NCI-H524 (cell line): Measurements from ENCODE around the gene FAXDC2.
"Not testable (repeated sequence)": the region's sequence is repeated elsewhere in the genome, so short reads cannot be mapped to it uniquely, and the experiment has no call there.

Source experiments
- DNase-seq, 2 experiments: peaks; one replicate each; lab custom pipeline; 2025; lab: John Stamatoyannopoulos, UW

FAXDC2 gene

DNA sequence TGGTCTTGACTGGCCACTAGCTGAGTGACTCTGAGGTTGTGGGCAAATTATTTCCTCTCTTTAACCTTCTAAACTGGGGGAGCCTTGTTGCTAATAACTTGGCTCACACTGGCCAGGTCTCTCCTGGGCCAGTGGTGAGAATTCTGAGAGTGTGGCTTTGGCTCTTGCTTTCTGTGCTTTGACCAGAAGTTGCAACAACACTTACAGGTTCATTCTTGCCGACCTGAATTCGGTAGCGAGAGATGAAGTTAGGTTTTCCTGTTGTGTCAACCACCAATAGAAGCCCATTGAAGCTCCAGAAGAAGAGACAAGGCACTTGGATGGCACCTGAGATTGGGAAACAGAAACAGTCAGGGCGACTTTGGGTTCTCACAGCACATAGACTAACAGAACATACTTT, 19.8 kb downstream of the FAXDC2 start:
- DNase-seq, result no peak

DNA sequence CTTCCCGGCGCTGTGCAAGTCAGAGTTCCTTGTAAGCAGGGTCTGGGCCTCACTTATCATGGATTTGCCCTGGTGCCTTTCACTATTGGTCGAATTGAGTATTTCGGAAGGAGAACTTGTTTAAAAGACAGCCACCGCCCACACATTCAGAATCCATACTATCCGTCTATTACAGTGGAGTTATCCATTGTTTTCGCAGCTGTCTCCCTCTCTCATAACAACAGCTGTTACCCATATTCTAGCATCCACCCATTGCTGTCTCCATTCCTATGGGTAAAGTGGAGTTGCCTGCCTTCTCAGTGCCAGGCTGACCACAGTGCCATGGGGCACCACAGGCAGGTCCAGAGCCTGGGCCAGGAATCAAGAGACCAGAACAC, 20.2 kb downstream of the FAXDC2 start:
- DNase-seq, result no peak

DNA sequence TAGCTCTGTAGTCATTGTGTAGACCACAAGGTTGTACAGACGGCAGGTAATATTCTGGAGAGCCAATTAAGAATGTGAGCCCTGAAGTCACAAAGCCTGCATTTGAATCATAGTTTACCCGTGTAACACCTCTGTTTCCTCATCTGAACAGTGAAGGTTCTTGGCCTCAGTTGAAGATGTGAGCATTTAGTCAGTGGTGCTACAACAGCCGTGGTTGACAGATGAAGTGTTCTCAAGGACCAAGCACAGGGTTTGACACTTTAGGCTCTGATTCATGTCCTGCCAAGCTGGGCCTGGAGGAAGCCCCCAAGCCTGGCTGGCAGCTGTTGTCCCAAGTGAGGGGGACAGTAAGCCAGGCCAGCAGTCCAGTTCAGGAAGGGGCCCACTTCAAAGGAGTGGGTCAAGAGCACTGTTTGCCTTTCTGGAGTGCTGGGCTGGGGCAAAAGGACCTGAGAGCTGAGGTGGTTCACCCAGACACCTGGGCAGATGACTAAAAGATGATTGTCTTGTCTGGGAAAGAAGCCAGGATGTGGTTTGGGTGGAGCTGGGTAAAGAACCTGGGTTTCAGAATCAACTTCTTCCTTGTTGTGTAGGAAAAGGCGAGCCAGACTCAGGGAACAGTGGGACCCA, 20.7 kb downstream of the FAXDC2 start:
- DNase-seq, result no peak

DNA sequence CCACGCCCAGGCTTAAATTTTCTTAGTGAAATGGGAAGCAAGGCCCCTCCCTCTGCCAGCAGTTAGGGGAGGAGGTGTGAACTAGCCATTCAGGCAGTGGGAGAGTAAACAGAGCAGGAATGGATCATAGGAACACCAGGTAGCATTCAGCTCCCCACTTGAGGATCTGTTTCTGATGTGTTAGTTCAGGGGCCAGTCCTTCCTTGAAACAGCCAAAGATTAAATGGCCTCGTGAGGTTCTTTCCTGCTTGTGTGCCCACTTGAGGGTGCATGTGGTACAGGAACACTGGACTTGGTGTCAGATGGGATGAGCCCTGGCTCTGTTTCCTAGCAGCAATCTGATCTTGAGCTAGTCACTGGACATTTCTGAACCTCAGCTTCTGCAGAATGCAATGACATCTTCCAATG, 21.2 kb downstream of the FAXDC2 start:
- no peak for DNase-seq

DNA sequence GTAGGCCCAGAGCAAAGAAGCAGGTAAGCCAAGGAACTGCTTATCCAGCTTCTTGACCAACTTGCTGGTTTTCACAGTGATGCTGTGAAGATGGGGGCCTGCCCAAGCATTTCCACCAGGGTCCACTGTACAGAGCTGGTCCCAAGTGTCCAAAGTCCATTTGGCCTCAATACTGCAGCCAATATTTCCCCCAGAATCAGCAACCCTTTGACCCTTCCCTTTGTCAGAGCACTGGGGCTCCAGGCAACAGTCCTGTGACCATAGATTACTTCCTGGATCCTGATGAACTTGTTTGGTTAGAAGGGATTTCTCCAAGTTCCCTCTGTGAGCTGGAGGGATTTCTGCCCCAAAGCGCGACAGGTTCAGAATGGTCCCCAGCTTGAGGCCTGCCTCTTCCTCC, 26.3 kb downstream of the FAXDC2 start:
- DNase-seq, result no peak

DNA sequence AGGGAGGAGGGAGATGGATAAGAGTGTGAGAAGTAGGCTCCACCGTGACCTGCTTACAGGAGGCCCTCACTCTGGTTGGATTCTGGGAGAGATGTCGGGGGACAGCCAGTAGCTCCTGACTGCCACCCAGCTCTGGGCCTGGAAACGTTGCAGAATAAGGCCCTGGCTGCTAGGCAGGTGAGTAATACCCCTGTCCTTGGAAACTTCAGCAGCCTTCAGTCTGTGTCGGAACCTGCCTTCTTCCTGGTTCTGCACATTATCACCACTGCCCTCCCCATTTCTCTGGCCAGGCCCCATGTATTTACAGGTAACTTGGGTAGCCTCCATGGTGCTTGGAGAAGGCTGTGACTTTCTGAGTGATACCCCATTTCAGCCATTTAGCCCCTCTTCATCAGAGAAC, 26.8 kb downstream of the FAXDC2 start:
- DNase-seq, result no peak

DNA sequence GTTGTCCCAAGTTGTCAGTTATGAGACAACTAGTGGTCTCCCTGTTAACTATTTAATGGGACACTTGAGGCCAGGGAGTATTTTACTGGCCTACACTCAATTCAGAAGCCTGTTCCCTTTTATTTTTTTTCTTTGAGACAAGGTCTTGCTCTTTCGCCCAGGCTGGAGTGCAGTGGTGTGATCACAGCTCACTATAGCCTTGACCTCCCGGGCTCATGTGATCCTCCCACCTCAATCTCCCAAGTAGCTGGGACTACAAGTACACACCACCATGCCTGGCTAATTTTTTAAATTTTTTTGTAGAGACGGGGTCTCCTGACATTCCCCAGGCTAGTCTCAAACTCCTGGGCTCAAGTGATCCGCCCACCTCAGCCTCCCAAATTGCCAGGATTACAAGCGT, 27.5 kb downstream of the FAXDC2 start:
- DNase-seq, result not testable (repeated sequence)

DNA sequence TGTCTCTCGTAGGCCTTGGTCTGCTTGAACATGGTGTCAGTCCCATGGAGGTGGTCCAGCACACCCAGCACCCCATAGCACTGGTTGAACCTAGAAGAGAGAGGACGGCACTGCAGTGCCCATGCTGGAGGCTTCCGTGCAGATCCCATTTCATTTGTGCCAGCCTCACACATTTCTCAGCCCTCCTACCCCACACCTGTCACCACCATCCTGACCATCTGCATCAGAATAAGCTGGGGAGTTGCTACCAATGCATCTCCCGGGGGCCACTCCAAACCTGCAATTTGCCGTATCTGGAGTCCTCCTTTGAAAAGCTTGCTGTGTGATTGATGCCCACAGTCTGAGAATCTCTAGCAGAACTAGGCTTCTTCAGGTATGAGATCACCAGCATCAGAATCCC, 30.0 kb downstream of the FAXDC2 start:
- no peak for DNase-seq

DNA sequence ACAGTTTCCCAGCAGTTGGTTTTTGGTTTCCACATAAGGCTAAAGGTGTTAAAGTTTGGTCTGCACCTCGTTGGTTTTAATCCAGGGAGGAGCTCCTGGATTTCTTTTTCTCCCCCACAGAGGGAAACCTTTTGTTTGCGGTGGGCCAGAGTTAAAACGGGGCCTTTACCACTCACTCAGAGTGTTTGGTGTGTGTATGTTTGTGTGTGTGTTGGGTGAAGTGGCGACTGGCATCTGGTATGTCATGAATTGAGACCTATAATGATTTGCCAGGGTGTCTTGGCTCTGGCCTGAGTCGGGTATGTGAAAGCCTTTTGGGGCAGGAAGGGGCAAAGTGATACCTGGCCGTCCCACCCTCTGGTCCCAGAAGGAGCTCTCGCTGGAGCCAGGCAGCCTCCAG, 30.9 kb downstream of the FAXDC2 start:
- DNase-seq, result no peak

DNA sequence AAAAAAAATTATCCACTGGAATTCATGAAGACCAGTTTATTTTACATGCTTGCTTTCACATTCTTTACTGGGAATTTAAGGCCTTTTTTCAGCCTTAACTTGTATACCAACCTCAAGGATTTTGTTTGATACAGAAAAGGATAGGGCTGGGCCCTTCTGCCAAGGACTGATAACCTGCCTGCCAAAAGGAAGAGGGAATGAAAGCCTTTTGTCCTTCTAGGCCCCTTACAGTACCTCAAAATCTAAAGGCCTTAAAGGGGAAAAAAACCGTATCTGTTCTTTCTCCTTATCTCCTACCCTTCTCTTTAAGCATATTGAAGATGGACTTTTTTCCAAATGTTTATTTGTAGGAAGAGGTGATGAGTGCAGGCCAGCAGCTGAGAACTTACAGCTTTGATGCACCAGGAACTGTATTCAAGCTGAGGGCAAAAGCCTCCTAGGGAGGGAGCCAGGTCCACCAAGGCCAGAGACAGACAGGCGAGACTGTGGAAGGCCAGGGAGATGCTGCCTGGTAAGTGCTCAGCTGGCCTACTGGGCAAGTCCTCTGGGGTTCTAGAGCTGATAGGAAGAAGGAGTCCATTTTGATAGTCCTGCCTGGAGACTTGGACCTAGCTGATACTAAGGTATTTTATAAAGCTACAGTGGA, 31.8 kb downstream of the FAXDC2 start:
- DNase-seq, result no peak

DNA sequence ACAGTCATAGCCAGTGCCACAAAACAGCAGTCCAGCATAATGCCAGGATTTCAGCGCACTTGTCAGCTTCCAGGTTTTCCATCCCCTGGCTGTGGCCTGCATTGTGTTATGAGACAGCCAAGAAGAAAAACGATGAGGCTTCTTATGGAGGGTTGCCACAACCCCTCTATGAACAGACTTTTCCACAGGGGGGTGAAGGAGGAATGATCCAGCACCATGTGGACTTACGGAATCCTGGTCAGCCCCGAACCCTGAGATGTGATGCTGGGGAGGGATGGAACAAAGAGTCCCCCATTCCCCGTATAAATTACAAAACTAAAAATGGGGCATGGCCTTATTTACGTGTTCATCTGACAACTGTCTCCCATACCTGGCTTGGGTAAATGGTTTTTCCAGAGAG, 32.6 kb downstream of the FAXDC2 start:
- no peak for DNase-seq

DNA sequence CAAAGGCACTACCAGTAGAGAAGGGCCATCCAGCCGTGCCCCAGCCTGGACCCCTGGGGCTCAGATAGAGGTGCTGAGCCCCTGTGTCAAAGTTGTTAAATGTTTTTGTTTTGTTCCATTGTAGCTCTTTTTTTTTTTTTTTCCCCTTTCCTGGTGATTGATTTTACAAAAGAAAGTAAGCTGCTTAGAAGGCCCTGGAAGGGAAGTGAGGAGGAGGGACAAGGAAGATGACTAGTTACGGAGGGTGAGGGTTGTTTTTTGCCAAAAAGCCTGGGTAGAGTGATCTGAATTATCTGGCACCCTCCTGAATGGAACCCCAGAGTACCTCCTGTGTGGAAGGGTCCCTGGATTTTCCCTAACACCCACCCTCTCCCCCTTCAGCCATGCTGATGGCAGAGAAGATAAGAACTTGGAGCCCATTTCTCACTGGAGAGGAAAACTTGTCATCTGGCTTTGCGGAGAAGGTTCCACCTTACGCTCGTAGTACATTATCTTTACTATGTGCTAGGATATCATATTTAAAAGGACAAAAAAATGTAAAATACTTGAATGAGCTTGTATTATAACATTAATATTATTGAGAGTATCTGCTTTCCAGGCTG, 33.4 kb downstream of the FAXDC2 start:
- DNase-seq, result no peak

DNA sequence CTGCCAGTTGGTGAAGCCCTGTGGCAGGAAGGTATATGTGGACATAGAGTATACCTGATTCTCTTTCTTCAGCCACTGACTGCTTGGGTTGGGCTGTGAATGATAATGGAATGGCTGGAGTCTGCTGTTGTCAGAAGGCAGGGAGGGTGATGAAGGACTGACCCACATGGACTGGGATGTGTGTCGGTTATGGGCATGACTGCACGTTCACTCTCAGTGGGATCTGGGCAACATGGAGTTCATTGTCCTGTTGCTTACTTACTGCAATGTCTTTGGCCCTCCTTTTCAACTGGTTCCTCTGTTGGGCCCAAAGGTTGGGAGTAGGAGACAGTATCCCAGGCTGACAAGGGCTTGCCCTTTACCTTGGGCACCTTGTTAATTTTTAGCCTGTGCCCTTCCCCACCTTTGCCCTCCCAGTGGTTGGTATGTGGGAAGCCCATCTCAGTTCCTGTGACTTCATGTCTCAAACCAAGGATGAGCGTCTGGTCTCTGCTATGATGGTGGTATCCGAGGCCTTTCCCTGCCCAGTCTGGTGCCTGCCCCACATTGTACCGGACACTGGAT, 34.6 kb downstream of the FAXDC2 start:
- DNase-seq, result no peak

DNA sequence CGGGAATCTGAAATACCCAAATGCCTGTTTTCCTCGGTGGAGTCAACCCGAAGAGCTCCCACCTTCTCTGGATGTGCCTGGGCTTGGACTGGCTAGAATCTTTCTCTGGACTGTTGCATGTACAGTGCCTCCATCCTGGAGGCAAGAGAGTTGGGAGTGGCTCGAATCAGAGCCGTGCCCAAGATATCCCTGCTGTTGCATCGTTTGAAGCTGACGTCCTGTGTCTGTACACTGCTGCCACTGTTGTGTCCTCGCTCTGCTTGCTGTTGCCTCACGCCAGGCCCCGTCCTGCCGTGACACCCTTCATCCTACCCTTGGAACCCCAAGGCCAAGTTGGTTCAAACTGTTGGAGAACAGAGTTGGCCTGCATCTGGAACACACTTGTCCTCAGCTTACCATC, 35.4 kb downstream of the FAXDC2 start:
- DNase-seq, result no peak

DNA sequence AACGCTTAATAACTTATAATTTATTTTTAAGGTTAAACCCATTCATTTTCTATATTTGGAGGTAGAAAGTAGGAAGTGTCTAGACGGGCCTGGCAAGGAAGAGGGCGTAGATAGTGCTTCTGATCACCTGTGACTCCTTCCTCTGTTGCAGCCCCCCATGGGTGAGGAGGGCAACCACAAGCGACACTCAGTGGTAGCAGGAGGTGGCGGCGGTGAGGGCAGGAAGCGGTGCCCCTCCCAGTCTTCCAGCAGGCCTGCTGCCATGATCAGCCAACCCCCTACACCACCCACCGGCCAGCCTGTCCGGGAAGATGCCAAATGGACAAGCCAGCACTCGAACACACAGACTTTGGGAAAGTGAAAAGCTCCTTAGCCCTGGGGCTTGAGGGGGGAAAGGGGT, 36.7 kb downstream of the FAXDC2 start:
- no peak for DNase-seq

DNA sequence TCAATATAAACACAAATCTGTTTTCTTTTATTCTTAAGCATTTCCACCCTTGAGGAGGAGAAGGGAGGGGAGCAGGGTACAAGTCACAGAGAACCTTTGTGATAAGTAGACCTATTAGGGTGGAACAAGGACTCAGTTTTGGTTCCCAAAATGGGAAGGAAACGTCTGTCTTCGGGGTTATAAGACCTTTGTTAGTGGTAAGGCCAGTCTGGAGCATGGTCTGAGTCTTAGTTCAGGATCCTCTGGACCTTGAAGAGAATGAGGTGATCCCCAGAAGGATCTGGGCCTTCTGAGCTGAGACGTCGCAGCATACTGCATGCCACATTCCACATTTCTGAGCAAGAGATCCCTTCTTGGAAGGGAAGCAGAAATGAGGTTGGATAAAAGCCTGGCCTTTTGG, 37.2 kb downstream of the FAXDC2 start:
- no peak for DNase-seq

DNA sequence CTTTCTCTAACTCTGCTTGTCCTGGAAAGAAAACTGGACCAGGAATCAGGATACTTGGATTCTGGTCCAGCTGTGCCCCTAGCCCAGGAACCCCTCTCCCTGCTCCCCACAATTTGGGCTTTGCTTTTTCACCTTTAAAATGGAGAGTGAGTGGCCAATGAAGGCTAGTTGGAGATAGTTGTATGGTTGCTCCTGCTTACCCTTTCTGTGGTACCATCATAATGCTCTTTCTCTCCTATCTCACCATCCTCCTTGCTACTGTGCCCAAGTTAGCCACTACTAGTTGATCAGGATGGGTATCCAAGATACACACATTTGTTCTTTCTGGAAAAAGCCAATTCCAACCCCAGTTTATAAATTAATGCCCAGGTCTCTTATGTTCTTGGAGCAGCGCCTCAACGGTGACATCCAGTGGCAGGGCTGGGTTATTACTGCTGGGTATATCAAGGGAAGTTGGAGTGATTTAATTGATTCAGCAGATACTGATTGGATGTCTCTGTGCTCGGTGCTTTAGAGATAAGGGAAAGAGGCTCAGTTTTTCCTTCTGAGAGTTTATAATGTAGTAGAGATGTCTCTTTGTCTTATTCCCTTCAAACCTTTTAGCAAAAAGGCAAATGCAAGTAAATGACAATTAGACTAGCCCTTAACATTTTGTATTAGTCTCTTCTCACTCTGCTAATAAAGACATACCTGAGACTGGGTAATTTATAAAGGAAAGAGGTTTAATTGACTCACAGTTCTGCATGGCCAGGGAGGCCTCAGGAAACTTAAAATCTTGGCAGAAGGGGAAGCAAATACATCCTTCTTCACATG, 38.5 kb downstream of the FAXDC2 start:
- peak in 1 of 2 experiments; percentile 49 for DNase-seq

DNA sequence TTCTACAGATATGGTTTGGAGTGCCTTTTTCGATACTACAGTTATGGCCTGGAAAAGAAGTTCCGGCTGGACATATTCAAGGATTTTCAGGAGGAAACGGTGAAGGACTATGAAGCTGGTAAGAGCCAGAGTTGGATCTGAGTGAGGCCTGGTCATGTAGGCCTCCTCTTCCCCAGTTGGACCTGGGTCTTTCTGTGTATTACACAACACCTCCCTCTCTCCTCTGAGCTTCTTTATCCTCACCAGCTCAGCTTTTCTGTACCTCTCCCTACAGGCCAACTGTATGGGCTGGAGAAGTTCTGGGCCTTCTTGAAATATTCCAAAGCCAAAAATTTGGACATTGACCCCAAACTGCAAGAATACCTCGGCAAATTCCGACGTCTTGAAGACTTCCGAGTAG, 39.2 kb downstream of the FAXDC2 start:
- no peak for DNase-seq

DNA sequence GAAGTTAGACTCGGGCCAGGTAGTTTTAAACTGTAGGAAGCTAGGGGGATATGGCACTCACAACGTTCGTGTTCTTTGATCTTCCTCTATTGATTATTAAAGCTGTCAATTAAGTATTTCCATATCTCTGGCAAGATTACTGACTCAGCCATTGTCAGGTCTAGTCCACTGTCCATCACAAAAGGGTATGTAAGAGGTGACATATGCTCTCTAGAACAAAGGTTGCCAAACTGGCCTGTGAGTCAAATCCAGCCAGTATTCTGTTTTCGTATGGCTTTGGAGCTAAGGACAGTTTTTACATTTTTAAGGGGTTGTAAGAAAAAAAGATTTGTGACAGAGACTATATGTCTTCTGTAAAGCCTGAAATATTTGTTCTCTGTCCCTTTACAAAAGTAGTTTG, 44.2 kb downstream of the FAXDC2 start:
- DNase-seq, result no peak

DNA sequence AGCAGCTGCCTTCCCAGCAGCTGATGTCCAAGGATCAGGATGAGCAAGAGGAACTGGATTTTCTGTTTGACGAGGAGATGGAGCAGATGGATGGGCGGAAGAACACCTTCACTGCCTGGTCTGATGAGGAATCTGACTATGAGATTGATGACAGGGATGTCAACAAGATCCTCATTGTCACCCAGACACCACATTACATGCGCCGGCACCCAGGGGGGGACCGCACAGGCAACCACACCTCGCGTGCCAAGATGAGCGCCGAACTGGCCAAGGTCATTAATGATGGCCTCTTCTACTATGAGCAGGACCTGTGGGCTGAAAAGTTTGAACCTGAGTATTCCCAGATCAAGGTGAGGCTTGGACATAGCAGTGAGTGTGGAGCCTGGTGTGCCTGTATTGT, 48.4 kb downstream of the FAXDC2 start:
- no peak for DNase-seq

DNA sequence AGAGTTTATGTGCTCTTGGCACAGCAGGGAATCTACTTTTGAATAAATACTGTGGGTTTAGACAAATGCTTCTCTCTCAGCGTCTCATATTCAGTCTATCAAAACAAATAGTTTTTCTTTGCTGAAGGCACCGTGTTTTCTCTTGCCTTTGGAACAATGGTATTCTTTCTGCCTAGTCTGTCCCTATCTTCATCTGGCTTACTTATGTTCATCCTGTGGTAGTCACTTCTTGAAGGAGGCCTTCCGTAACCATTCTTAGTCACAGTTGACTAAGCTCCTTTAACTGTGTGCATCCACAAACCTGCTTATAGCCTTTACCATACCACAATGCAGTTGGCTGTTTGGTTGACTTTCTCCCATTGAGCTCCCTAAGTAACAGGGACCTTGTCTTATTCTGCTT, 49.3 kb downstream of the FAXDC2 start:
- no peak for DNase-seq

DNA sequence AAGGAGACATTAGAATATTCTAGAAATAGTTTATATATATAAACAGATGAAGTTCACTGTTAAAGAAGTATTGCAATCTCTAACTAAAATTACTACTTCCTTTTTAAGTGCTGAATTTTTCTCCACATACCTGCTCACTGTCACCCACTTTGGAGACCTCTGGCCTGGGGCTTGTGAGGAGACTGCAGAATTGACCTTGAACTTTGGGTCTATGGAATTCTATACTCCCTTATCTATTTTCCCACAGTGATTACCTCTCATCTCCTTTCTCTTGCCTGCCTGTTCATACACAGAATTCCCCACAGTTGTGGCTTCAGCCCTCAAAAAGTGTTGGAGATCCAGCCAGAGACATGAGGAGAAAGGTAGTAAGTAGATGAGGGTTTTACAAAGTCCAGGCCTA, 49.8 kb downstream of the FAXDC2 start:
- DNase-seq, result no peak

DNA sequence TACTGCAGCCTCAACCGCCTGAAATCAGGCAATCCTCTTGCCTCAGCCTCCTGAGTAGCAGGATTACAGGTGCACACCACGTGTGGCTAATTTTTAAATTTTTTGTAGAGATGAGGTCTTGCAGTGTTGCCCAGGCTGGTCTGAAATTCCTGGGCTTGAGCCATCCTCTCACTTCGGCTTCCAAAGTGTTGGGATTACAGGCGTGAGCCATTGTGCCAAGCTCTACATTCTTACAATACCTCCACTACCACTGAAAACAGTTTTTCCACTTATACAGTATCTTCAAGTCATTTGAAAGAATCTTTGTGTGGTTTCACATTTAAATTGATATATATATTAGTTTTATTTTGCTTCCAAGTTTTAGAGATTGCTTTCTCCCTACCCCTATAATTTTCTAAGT, 52.6 kb downstream of the FAXDC2 start:
- no peak for DNase-seq
